HG03159 (cell line): ENCODE measurements around the gene LBX1.

ENCODE experiments used
- ATAC-seq: cut with Tn5 transposase; IDR thresholded peaks from one replicate; pipeline ENCODE4 v1.9.1; 2021; ENCODE audit warnings: mild to moderate bottlenecking, moderate library complexity; ENCODE audit not compliant: unreplicated experiment

The LBX1 gene

DNA sequence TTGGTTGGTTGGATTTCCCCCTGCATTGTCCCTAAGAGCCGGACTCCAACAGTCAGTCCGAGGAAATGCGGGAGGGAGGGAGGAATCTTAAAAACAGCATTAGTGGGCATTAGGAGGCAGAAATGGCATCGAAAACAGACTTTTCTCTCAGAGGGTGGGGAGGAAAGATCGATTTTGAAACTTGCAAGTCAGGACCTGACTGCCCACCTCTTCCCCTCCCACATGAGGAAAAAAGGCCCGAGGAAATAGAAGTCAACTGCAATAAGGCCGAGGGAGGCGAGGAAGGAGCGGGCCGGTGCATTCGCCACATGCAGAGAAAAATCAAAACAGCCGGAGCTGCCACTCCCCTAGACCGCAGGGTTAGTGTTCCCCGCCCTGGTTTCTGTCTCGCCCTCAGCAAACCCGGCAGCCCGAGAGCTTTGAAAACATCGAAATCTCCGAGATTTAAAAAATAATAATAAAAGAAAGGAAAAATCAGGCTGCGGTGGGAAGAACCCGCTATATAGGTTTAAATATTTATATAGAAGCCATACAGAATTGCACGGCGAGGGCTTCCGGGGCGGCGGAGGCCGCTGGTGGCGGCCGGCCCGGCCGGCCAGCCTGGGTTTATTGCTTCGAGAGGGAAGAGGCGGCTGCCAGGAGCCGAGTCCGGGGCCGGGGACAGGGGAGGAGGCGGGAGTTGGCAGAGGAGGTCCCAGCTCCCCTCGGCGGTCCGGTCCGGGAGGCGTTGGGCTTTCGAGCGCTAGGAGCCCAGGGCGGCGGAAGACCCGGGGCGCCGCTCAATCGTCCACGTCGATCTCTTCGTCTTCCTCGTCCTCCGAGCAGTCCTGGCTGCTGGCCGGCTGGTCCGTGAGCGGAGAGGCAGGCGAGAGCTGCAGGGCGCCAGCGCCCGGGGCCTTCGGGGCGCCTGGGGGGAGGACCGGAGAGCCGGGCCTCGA is 2.5 kb downstream of the LBX1 start:
- no peak for ATAC-seq

DNA sequence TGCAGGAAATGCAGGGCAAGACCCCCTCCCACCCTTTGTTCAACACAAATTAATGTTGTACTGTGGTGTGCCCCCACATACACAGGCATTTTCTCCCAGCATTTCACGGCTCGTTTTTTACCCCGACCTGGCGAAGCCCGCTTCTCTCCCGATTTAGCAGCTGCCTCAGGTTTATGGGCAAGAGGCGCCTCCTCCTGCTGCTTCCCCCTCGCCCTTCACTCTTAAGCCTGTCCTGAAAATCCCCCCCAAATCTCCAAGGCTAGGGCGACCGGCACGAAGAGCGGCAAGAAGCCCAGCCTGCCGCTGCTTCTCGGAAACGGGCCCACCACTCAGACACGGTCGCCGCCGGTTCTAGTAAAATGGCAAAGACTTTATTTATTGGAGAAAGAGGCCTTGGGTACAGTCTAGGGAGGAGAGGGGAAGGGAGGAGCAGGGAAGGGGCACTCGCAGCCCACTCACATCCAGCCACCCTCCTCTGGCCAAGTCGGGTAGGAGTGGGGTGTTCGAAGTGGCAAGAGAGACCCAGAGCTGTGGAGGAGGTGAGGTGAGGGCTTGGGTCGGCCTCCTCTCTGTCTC is 3.3 kb downstream of the LBX1 start:
- no peak for ATAC-seq

DNA sequence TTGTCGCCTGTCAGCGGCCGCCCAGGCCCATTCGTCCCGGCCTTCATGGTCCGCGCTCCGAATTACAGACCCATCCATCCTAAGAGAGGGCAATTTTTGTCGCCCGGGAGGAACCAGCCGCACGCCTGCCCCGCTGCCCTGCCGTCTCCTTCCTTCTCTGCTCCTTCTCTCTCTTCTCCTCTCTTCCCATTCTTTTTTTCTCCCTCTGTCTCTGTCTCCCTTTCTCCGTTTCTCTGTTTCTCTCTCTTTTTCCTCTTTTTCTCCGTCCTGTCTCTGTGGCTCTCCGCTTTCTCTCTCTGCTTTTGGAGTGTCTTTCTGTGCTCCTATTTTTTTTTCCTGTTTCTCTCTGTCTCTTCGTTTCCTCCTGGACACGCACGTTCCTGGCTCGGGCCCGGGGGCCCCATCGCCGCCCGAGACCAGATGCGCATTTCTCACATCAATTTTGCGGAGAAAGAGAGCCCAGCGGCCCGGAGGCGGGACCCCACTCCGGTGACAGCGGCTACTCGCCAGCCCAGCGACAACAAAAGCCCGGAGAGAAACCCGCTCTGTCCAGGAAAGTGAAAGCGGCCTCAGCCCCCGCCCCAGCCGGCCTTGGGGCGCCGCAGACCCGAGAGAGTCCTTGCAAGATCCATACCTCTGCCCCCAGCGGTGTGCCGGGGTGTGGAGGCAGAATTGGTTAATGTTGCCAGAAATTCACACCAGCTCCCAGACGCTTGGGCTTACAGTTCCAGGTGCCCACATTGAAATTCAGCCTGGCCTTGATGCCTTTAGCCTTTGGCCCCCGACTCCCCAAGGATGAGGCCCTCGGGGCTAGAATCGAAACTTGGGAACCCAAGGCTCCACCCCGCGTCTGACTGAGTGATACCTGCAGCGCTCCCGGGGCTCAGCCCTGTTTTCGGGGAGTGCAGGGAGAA is 4.1 kb downstream of the LBX1 start:
- no peak for ATAC-seq

DNA sequence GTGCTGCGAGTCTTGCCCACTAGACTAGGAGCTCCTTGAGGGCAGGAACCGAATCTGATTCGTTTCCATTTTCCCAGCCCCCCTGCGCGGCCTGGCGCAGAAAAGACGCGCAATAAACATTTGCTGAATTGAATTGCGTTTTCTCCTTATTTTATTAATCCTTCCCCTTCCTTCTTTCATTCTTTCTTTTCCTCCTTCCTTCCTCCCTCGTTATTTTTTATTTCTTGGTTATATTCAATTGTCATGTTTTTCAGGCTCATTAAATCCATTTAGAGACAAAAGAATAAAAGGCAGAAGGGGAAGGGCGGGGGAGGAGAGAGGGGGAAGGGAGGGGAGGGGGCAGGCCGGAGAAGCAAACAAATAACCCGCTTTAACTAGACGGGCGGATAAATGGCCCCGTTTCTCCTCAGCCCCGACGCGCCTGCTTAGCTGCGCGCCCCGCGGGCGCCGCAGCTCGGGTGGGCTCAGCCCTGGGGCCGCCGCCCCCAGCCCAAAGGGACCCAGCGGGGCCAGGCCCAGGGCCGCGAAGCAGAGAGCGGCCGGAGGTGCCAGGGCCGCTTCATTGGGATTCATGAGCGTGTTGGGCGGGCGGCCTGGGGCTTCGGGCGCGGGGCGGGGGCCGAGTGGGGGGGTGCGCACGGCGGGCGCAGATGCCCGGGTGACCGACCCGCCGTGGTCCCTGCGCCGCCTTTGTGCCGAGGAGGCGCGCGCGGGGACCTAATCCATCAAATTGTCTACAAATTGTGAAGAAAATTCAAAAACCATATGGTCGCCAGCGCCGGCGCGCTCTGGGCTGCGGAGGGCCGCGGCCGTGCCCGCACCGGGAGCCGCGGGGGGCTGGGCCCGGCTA is 5.0 kb downstream of the LBX1 start:
- ATAC-seq, result no peak

DNA sequence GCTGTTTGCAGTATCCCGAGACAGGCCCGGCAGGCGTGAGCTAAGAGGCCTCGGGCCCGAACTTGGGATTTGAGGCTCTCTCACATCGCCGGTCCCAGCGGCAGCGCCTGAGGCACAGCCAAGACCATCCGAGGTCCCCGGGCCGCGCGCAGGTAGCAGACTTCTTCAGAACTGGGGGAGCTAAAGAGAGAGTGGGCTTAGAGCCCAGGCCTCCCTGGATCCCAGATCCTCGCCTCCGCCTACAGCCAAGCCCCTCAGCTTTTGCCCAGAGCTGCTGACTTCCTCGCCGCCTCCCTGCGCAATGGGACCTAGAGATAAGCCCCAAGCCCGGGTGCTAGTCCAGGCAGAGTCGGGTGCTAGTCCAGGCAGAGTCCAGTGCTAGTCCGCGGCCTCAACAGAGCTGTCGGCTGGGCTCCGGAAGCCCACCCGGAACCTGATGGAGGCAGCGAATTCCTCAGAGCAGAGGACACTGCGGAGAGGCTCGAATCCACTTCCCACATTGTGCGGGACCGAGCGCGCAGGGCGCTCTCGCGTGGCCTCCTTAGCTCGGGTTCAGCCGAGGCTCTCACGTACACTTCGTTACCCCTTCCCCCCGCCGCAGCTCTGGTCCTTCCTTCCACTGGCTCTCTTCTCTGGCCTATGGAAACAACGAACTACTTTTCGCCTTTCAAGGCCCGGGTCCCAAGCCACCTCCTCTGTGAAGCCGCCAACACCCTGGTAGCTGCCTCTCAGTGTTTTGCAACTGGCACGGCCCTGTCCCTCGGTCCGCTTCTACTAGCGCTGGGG is 5.8 kb downstream of the LBX1 start:
- ATAC-seq, result no peak

DNA sequence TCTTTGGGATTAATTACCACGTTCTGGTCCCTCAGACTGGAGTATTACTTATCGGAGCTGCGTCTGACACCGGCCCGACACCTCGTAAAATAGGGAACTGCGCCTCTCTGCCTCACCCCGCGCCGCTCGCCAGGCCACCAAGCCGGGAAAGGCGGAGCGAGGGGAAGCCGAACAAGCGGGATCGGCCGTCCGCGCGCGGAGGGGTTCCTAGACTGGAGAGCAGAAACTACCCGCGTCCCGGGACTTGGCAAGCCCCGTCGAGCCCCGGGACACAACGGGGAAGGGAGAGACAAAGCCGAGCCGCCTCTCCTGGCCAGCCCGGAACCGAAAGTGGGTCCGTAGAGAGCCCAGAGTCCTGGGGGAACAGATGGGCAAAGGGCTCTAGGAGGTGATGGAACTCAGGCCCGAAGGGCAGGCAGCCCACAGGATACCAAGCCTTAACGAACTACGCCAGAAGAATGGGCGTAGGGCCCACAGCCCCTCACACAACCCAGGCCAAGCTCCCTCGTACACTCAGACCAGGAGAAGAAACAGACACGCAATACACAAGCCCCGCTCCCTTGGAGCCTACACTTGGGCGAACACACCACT is 6.5 kb downstream of the LBX1 start:
- no peak for ATAC-seq

DNA sequence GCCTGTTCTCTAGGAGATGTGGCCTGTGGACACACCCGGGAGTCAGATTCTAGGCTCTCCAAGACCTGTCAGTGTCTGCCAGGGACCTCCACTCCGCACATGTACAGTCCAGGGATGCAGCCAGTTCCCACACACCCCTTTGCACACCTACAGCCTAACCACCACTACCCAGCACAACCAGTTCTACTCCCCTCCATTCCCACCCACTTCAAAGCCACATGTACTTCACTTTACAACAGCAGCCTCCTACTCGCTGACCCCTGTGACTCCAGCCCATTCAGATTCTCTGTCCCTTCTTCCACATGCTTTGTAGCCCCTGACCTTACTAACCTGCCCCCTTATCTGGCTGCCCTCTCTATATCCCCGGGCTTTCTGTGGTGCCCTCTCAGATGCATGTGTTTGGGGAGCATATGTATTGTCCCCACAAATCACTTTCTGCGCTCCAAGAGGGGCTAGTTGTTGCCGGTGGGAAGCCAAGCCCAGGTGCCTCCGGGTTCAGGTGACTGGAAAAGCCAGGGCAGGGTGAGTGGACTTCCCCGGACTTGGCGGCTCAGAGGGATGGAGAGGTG is 7.2 kb downstream of the LBX1 start:
- ATAC-seq, result no peak

DNA sequence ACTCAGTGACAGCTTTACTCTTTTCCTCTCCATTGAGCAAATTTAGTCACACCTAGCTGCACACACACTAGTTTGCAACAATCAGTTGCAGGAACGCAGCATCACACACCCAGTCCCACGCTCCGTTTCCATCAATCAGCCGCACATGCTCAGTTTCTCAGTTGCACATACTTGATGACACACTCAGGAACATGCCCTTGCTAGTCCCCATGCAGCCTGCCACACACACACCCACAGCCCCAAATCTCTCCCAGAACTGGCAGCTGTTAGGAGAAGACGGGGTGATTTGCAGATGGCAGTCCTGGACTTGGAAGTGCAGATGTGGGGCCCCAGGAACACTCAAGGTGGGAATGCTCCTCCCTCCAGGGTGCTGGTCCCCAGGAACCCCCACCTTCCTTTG is 7.7 kb downstream of the LBX1 start:
- no peak for ATAC-seq

DNA sequence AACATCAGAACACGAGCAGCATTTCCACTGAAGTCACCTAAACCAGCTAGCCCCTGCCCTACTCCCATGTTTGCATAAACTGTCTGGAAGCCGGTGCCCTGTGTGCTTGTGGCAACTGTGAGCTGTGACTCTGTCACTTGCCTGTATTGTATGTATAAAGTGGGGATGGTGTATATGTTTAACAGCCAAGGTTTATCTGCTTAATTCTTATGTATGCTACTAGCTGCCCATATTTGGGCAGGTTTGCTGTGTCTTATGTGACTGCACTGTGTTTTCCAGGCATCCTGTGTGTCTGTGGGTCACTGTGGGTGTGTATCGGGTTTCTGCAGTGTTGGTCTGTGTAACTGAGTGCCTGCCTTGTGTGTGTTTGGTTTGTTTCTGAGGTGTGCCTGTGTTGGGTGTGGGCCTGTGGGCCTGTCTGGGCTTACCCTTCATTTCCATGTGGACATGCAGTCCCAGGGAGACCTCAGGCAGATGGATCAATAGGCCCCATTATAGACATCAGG is 9.3 kb downstream of the LBX1 start:
- no peak for ATAC-seq

DNA sequence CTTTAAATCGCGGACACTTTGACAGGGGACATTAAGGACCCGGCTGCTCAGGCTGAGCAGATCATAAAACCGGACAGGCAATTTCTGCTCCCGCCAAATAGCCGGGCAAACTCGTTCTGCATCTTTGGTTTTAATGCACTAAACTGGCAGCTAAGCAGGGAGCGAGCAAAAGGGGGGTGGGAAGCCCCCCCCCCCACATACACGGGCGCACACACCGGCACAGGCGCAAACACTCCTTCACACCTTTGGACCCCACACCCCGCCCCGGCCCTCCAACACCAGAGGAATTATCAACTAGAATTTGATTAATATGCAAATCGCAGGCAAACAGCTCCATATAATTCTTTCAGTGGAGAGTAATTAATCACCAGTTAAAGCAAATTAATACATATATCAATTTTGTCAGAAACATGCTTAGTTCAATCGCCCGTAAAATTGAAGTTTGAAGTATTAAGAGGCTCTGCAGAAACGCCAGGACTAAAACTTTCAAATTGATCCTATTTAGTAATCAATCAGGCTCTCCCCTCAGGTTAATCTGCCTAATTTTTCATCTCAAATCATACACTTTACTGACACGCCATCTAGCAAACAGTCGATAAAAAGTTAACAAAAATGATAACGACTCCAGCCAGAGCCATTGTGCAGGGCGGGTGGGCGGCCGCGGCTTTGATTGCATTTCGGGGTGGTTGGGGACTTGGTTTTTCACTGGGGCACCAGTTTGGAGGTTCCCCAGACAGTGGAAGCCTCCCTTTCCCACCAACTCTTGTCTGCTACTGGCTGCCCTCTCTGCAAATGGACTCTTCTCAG is 9.9 kb downstream of the LBX1 start:
- ATAC-seq, result no peak

DNA sequence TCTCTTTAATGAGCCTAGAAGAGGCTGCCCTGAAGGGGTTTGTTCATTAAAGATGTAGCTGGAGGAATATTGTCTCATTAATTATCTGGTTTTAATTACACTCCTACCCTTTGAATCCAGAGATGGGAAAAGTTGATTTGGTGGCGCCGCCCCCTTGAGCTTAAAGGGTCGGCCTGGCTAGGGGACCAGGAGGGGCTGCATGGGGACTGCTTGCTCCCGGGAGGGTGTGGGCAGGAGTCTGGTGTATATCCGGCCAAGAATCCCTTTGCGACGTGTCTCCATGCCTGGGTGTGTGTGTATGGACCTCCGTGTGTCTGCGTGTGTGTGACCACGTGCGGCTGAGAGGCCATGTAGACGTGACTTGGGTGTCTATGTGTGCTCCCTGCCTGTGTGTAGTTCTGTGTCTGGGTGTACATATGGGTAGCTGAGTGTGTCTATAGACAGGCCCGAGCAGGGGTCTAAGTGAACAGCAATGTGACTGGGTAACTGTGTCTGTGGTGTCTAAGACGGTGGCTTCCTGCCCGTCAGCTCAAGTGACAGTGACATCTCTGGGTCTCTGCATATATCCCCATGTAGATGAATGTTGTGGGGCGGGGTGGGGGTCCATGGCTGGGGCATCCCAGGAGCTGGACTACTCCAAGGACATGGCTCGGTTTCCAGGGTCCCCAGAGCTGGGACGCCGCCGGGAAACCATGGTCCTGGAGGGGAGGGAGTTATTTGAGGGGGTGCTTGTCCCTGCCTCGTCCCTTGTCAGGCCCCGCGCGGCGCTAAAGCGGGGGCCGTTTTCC is 10.7 kb downstream of the LBX1 start:
- no peak for ATAC-seq

DNA sequence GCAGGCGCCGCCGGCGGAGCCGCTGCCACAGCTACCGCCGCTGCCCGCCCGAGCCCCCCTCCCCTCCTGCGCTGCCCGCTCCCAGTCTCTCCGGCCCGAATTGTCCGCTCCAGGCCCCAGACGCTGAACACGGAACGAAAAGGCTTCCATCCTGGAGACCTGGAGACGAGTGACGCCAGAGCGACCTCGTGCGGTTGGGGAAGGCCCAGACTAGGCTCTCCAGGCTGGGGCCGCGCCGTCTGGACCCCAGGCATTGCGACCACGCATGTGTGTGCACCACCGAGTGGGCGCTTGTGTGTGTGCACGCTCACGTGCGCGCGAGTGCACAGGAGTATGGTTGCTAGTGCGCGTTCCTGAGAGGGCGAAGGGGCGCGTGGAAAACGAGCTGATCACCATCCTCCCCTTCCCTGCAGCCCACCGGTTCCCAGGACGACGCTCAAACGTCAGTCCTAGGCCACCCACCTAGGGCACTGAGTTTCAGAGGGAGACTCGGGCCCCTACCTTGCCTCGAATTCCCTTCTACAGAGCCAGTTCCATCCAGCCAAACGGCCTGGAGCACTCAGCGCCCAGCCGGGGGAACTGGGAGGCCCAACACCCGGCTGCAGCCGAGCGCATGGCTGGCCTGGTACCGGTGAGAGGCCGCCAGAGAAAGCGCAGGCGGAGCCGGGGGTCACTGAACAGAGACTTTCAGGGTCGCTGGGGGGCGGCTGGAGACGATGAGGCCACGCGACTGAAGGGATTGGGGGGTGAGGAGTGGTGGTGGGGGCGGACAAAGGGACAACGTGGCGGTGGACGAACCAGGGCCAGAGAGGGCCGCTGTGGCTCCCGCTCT is 11.6 kb downstream of the LBX1 start:
- ATAC-seq, result no peak

DNA sequence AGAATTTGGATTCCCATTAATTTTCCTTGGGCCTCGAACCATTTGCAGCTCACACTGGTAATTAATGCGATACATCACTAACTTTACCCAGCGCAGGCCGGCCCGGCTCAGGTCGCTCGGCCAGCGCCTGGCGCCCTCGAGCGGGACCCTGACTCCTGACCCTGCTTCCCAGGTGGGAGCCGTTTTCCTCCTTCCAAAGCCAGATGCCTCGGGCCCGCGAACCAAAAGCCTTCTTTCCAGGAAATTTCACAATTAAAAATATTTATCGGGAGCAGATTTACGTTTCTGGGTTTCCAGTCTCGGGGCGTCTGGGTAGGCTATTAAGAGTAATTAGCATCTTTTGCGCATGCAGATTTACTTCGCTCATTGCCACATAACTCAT is 12.2 kb downstream of the LBX1 start:
- ATAC-seq, result no peak

DNA sequence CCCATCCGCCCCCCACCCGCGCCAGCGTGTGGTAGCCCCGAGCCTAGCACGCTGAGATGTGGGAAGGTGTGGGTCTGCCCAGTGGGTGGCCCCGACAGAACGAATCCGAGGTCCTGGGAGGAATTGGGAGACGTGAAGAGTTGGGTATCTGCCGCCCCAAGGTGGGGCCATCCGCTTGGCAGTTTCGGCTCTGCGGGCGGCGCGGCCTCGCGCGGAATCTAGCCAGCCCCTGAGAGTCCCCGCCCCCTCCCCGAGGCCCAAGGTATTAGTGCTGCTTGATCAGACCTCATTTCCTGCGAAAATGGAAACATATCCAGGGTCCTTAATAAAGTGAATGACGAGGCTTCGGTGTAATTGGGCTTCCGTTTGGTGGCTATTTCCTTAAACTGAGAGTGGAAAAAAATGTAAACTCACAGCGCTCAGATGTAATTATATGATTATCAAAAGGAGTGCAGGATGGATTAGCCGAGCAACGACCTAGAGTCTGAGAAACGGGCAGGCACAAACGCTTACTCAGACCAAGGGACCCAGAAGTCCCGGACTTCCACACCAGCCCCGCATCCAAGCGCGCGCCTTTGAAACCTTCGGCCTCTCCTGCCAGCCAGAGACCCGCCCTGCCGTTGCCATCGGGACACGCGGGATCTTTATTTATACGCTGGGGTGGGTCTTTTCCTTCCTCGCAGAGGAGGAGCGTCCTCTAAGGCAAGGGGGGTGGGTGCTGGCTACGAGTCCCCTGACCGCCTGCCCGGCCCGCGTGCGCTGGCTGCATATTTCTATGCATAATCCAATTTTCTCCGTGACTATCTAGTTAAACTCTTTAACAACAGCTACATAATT is 12.8 kb downstream of the LBX1 start:
- no peak for ATAC-seq

DNA sequence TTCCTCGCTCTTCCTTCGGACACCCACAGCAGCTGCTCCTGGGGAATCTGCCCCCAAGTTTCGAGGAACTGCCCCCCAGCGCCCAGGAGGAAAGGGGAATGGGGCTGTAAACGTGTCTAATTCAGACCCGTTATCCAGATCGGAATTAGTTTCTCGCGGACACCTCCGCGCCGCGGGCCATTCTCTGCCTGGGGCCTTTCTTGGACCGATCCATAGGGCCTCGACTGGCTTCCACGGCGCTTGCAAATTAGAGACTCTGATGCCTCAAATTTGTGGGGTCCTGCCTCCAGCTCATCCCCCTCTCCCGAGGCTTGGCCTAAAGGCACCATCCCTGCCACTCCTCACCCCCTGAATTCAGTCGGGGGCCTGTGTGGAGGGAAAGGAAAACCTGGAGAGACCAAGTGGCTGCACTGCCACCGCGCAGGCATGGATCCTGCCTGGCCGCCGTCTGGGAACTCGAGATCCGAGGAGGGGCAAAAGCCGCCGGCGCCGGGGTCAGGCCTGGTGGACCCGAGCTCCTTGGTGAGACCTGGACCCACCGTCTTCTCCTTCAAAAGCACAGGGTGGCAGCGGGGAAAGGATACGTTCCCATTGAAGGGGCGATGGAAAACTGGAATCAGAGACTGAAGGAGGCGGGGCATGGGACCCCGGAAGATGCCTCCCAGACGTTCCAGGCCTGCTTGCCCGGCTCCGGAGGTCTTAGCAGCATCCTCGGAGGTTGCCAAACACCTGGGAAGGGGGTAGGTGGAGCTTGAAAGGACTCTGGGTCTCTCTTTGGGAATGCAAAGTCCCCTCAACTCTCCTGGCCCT is 13.7 kb downstream of the LBX1 start:
- ATAC-seq, result no peak
